Neural progenitor cell (in vitro differentiated cells): ENCODE results near the gene OR2F2.

ENCODE experiments used
- CTCF ChIP-seq: fragments of 200-600 bp; sonication (generic); IDR thresholded peaks from 2 replicates; pipeline ENCODE4 v1.5.1; 2017; ENCODE audit warnings: antibody characterized with exemption, mild to moderate bottlenecking
- EZH2 ChIP-seq: fragments of 200-600 bp; sonication (generic); IDR thresholded peaks from 2 replicates; pipeline ENCODE4 v1.6.1; 2017; ENCODE audit warnings: antibody characterized with exemption, mild to moderate bottlenecking, moderate library complexity
- EZH2phosphoT487 ChIP-seq: fragments of 200-600 bp; sonication (generic); IDR thresholded peaks from 2 replicates; pipeline ENCODE4 v1.6.1; 2017; ENCODE audit warnings: antibody characterized with exemption

GRCh38 chr7:143913945-143914615 lies 21.0 kb upstream of the OR2F2 start:
- TF ChIP-seq EZH2 (no peak), CTCF (no peak), EZH2phosphoT487 (no peak)
